ENCODE measurements around the gene SSNA1. TPM values are rescaled to one million over a fixed set of nuclear protein-coding genes. Genes with fewer than 3 reads are reported as not detected.

The SSNA1 gene
- total RNA-seq, 5 donors from 2014 or later (not counting 1 experiment from before 2014, with no cell fraction given) = 37.0 to 71.6 (median 64.0) TPM

DNA sequence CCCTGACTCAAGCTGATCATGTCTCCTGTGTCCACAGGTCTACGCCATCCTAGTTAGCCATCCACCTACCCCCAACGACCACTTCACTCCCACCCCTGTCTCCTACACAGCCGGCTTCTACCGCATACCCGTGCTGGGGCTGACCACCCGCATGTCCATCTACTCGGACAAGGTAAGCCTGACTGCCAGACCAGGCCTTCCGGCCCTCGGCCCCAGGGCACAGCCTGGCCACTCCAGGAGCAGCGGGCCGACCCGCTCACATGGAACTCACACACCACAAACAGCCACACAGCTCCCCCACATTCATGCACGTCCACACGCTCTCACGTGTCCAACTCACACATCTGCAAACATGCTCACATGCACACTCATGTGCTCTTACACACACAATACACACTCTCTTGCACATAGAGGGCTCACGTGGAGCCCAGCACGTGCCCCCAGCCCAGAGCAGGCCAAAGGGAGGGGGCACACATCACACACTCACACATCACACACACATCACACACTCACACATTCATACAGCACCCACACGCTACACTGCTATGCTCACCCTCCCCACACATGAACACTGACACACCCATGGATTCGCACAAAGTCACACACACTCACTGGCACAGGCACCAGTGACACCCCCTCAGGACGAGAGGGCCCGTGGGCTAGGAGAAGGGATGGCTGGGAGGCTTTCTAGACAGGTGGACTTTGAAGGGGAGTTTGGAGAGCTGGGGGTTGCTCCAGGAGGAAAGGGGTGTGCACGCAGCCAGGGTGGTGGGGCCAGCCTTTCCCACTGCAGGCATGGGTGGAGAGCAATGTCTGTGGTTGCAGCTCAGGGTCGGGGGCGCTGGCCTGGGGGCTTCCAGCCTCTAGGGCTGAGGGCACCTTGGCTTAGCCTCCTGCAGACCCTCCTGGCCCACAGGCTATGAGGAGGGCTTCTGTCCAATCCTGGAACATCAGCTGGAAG is 46.2 kb upstream of the SSNA1 start:
- Histone ChIP-seq H3K4me3 (ENCODE audit: control insufficient read depth in 1 of 2, extremely low read depth in 1 of 2, low read length in 1 of 2) (no peak overlapping the region), H3K9me3 (no peaks in the 10 kb centered on the region), H3K4me1 (ENCODE audit: control insufficient read depth in 1 of 2, extremely low read depth in 1 of 2, insufficient read depth in 2 of 2, low read length in 2 of 2) (peaks cover 0 to 9% of the 10 kb centered on the region in 2 experiments), H3K27ac (ENCODE audit: low read length) (no peak overlapping the region), H3K36me3 (ENCODE audit: control insufficient read depth in 2 of 2, extremely low read depth in 1 of 2, insufficient read depth in 1 of 2, low read length in 1 of 2) (no peaks in the 10 kb centered on the region), H3K27me3 (replicated peaks in 1 of 2; ENCODE audit: control insufficient read depth in 2 of 2, extremely low read depth in 1 of 2, insufficient read depth in 2 of 2, low read length in 1 of 2) (peaks cover 11 to 84% of the 10 kb centered on the region in 2 experiments)
- Mint-ChIP-seq H3K36me3 (no peaks in the 10 kb centered on the region), H3K9me3 (no peaks in the 10 kb centered on the region), H3K27me3 (peaks cover 34 to 63% of the 10 kb centered on the region in 2 donors), H3K4me1 (peaks cover 0 to 6% (median 4%) of the 10 kb centered on the region in 3 donors), H3K4me3 (no peak overlapping the region), H3K27ac (peak overlapping the region in 1 of 2 donors; percentile 44)
- ATAC-seq (replicated peaks in 1 of 4) = no peak
- WGBS (ENCODE audit: insufficient coverage) = 65% methylated on average over 21 of the region's 24 CpGs
- POLR2A ChIA-PET = no interaction called here
- DNase-seq = no peak
- CTCF ChIA-PET = no interaction called here

DNA sequence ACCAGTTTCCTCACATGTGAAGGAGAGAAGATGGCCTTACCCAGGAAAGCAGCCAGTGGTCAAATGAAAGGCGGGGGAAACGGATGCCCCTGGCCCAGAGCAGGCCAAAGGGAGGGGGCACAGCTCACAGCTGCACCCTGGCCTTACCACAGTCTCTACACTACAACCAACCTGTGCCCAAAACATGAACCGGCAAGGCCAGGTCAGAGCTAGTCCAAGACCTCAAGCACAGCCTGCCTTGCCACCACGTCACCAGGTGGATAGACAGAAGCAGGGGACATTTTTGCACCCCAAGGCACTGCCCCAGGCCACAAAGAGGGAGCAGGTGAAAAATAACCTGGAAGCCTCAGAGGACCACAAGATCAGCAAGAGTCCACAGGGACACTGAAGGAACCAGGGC is 45.0 kb upstream of the SSNA1 start:
- Histone ChIP-seq H3K4me3 (ENCODE audit: control insufficient read depth in 1 of 2, extremely low read depth in 1 of 2, low read length in 1 of 2) (no peak overlapping the region), H3K36me3 (ENCODE audit: control insufficient read depth in 2 of 2, extremely low read depth in 1 of 2, insufficient read depth in 1 of 2, low read length in 1 of 2) (no peaks in the 10 kb centered on the region), H3K9me3 (no peaks in the 10 kb centered on the region), H3K27me3 (replicated peaks in 1 of 2; ENCODE audit: control insufficient read depth in 2 of 2, extremely low read depth in 1 of 2, insufficient read depth in 2 of 2, low read length in 1 of 2) (peaks cover 7 to 78% of the 10 kb centered on the region in 2 experiments), H3K4me1 (ENCODE audit: control insufficient read depth in 1 of 2, extremely low read depth in 1 of 2, insufficient read depth in 2 of 2, low read length in 2 of 2) (peaks cover 0 to 4% of the 10 kb centered on the region in 2 experiments), H3K27ac (ENCODE audit: low read length) (no peak overlapping the region)
- Mint-ChIP-seq H3K27me3 (peaks cover 25 to 56% of the 10 kb centered on the region in 2 donors), H3K4me1 (peaks cover 0 to 6% (median 4%) of the 10 kb centered on the region in 3 donors), H3K9me3 (no peaks in the 10 kb centered on the region), H3K36me3 (no peaks in the 10 kb centered on the region), H3K27ac (no peak overlapping the region), H3K4me3 (no peak overlapping the region)
- 50% methylated on average over 2 of the region's 4 CpGs for WGBS (ENCODE audit: insufficient coverage)
- ATAC-seq (replicated peaks in 1 of 4) (no peak), DNase-seq (no peak)
- CTCF ChIA-PET = no interaction called here
- POLR2A ChIA-PET = no interaction called here

DNA sequence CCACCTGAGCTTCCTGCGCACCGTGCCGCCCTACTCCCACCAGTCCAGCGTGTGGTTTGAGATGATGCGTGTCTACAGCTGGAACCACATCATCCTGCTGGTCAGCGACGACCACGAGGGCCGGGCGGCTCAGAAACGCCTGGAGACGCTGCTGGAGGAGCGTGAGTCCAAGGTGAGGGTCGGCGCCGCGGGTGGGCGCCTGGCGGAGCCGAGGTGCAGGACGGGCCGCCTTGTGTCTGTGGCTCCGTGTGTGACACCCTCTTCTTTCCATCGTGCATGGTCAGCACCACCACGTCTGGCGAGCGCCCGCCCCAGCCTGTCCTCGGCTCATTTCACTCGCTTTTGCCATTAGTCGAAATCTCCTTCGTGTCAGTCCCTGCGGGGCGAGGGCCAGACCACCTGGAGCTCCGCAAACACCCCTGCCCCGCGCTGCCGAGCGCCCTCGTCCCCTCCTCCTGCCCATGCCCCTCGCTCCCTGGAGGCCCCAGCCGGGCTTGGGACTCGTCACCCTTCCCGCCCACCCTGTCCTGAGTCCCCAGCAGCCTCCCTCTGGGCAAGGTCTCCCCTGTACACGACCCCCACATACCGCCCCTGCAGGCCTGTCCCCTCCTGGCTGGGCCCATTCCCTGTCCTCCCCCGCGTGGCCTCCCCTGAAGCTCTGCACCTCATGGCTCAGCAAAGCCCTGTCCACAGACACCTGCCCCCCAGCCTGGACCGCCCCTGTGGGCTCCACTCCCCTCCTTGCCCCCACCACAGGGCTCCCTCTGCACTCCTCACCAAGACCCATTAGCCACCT is 42.5 kb upstream of the SSNA1 start:
- Mint-ChIP-seq H3K4me3 (no peak overlapping the region), H3K27ac (no peak overlapping the region), H3K4me1 (peaks cover 0 to 6% (median 0%) of the 10 kb centered on the region in 3 donors), H3K36me3 (no peaks in the 10 kb centered on the region), H3K9me3 (no peaks in the 10 kb centered on the region), H3K27me3 (peaks cover 13 to 37% of the 10 kb centered on the region in 2 donors)
- no peak for DNase-seq
- no peak for ATAC-seq (replicated peaks in 1 of 4)
- peaks cover 0 to 2% of the 10 kb centered on the region in 2 experiments for H3K4me1 ChIP-seq (ENCODE audit: control insufficient read depth in 1 of 2, extremely low read depth in 1 of 2, insufficient read depth in 2 of 2, low read length in 2 of 2)
- H3K27me3 ChIP-seq (replicated peaks in 1 of 2; ENCODE audit: control insufficient read depth in 2 of 2, extremely low read depth in 1 of 2, insufficient read depth in 2 of 2, low read length in 1 of 2) = peaks cover 2 to 76% of the 10 kb centered on the region in 2 experiments
- CTCF ChIA-PET = no interaction called here
- no peak overlapping the region for H3K4me3 ChIP-seq (ENCODE audit: control insufficient read depth in 1 of 2, extremely low read depth in 1 of 2, low read length in 1 of 2)
- no peaks in the 10 kb centered on the region for H3K9me3 ChIP-seq
- POLR2A ChIA-PET = no interaction called here
- 64% methylated on average over 44 of the region's 49 CpGs for WGBS (ENCODE audit: insufficient coverage)
- no peaks in the 10 kb centered on the region for H3K36me3 ChIP-seq (ENCODE audit: control insufficient read depth in 2 of 2, extremely low read depth in 1 of 2, insufficient read depth in 1 of 2, low read length in 1 of 2)
- no peak overlapping the region for H3K27ac ChIP-seq (ENCODE audit: low read length)

DNA sequence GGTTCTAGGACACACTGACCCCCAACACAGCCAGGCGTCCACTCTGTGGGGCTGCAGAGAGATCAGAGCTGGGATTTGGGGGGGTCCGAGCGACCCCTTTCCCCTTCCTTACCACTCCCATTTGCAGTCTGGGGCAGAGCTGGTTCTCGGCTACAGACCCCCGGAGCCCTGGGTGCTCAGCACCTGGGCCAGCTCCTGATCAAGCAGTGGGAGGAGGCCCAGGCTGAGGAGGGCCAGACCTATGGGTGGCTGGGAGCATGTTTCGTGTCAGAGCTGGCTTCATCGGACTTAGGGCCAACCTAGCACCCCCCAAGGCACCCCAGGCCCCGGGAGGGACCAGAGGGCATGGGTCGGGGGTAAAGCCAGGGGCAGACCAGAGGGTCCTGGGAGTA is 42.0 kb upstream of the SSNA1 start:
- H3K27me3 ChIP-seq (replicated peaks in 1 of 2; ENCODE audit: control insufficient read depth in 2 of 2, extremely low read depth in 1 of 2, insufficient read depth in 2 of 2, low read length in 1 of 2) = peaks cover 0 to 72% of the 10 kb centered on the region in 2 experiments
- Mint-ChIP-seq H3K4me1 (peaks cover 0 to 6% (median 2%) of the 10 kb centered on the region in 3 donors), H3K9me3 (no peaks in the 10 kb centered on the region), H3K27me3 (peaks cover 13 to 31% of the 10 kb centered on the region in 2 donors), H3K27ac (no peak overlapping the region), H3K4me3 (no peak overlapping the region), H3K36me3 (no peaks in the 10 kb centered on the region)
- DNase-seq (no peak), ATAC-seq (replicated peaks in 1 of 4) (no peak)
- POLR2A ChIA-PET = no interaction called here
- H3K4me1 ChIP-seq (ENCODE audit: control insufficient read depth in 1 of 2, extremely low read depth in 1 of 2, insufficient read depth in 2 of 2, low read length in 2 of 2) = peaks cover 0 to 6% of the 10 kb centered on the region in 2 experiments
- WGBS (ENCODE audit: insufficient coverage) = 60% methylated on average over 1 of the region's 9 CpGs
- no peaks in the 10 kb centered on the region for H3K9me3 ChIP-seq
- H3K36me3 ChIP-seq (ENCODE audit: control insufficient read depth in 2 of 2, extremely low read depth in 1 of 2, insufficient read depth in 1 of 2, low read length in 1 of 2) = no peaks in the 10 kb centered on the region
- H3K27ac ChIP-seq (ENCODE audit: low read length) = no peak overlapping the region
- CTCF ChIA-PET = no interaction called here
- no peak overlapping the region for H3K4me3 ChIP-seq (ENCODE audit: control insufficient read depth in 1 of 2, extremely low read depth in 1 of 2, low read length in 1 of 2)

DNA sequence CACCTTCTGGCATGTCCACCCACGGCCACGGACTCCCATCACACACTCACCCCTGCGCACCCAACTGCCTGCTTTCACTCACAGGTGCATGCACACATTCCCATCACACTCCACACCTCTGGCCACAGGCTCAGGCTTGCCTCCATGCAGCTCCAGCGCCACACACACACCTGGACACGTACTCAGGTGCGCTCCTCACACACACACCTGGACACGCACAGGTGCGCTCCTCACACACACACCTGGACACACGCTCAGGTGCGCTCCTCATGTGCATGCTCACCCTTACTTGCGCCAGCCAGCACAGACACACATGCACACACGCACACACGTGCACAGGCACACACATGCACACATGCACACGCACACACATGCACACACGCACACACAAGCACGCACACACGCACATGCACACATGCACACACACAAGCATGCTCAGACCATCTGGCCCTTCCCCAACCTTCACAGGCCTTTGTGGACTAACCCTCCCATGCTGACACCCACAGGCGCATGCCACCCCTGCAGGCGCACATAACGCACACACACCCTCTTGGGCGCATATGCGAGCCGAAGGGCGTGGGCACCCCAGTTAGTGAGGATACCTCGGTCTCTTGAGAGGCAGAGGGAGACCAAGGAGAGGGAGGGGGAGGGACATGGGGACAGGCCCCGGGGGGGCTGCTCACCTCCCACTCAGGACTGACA is 41.2 kb upstream of the SSNA1 start:
- peaks cover 7 to 24% of the 10 kb centered on the region in 2 donors for H3K27me3 Mint-ChIP-seq
- H3K27ac ChIP-seq (ENCODE audit: low read length) = no peak overlapping the region
- H3K9me3 Mint-ChIP-seq = no peaks in the 10 kb centered on the region
- no peak for DNase-seq
- H3K27ac Mint-ChIP-seq = peak overlapping the region; percentile 55
- ChIA-PET CTCF (no interaction called here), POLR2A (no interaction called here)
- H3K36me3 ChIP-seq (ENCODE audit: control insufficient read depth in 2 of 2, extremely low read depth in 1 of 2, insufficient read depth in 1 of 2, low read length in 1 of 2) = no peaks in the 10 kb centered on the region
- peaks cover 0 to 6% of the 10 kb centered on the region in 2 experiments for H3K4me1 ChIP-seq (ENCODE audit: control insufficient read depth in 1 of 2, extremely low read depth in 1 of 2, insufficient read depth in 2 of 2, low read length in 2 of 2)
- no peaks in the 10 kb centered on the region for H3K36me3 Mint-ChIP-seq
- peaks cover 0 to 4% (median 2%) of the 10 kb centered on the region in 3 donors for H3K4me1 Mint-ChIP-seq
- H3K27me3 ChIP-seq (replicated peaks in 1 of 2; ENCODE audit: control insufficient read depth in 2 of 2, extremely low read depth in 1 of 2, insufficient read depth in 2 of 2, low read length in 1 of 2) = peaks cover 0 to 65% of the 10 kb centered on the region in 2 experiments
- no peaks in the 10 kb centered on the region for H3K9me3 ChIP-seq
- ATAC-seq (replicated peaks in 1 of 4) = no peak
- WGBS (ENCODE audit: insufficient coverage) = 90% methylated on average over 22 of the region's 26 CpGs
- H3K4me3 ChIP-seq (ENCODE audit: control insufficient read depth in 1 of 2, extremely low read depth in 1 of 2, low read length in 1 of 2) = no peak overlapping the region
- no peak overlapping the region for H3K4me3 Mint-ChIP-seq

DNA sequence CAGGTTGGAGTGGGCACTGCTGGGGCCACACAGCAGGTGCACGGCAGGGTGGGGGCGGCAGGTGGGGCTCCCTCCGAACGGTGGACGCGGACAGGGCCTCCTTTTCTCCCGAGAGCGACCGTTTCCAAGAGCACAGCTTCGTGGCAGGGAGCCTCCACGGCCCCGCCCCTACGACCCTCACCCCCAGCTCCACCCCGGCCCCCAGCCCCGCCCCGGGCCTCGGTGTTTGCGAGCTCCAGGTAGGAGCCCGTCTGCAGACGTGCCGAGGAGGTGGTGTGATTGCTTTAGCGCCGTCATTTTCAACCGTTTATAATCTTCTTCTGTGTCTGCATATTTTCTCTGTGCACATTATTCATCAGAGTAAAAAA is 40.7 kb upstream of the SSNA1 start:
- Mint-ChIP-seq H3K27ac (no peak overlapping the region), H3K36me3 (no peaks in the 10 kb centered on the region), H3K4me1 (peaks cover 0 to 2% (median 0%) of the 10 kb centered on the region in 3 donors), H3K27me3 (peaks cover 3 to 19% of the 10 kb centered on the region in 2 donors), H3K4me3 (no peak overlapping the region), H3K9me3 (no peaks in the 10 kb centered on the region)
- ATAC-seq (replicated peaks in 1 of 4) (no peak), DNase-seq (no peak)
- ChIA-PET CTCF (no interaction called here), POLR2A (no interaction called here)
- no peaks in the 10 kb centered on the region for H3K9me3 ChIP-seq
- H3K27me3 ChIP-seq (replicated peaks in 1 of 2; ENCODE audit: control insufficient read depth in 2 of 2, extremely low read depth in 1 of 2, insufficient read depth in 2 of 2, low read length in 1 of 2) = peaks cover 0 to 60% of the 10 kb centered on the region in 2 experiments
- 43% methylated on average over 17 of the region's 24 CpGs for WGBS (ENCODE audit: insufficient coverage)
- H3K36me3 ChIP-seq (ENCODE audit: control insufficient read depth in 2 of 2, extremely low read depth in 1 of 2, insufficient read depth in 1 of 2, low read length in 1 of 2) = no peaks in the 10 kb centered on the region
- no peak overlapping the region for H3K27ac ChIP-seq (ENCODE audit: low read length)
- no peak overlapping the region for H3K4me3 ChIP-seq (ENCODE audit: control insufficient read depth in 1 of 2, extremely low read depth in 1 of 2, low read length in 1 of 2)
- peaks cover 0 to 6% of the 10 kb centered on the region in 2 experiments for H3K4me1 ChIP-seq (ENCODE audit: control insufficient read depth in 1 of 2, extremely low read depth in 1 of 2, insufficient read depth in 2 of 2, low read length in 2 of 2)
